Colonic mucosa (tissue), 4 donors: ENCODE results near the gene OTULINL. TPM values are rescaled to one million over a fixed set of nuclear protein-coding genes. Genes with fewer than 3 reads are reported as not detected.
A peak's percentile ranks its signal among the peaks of the same experiment; 100 is the strongest.

Source experiments
- DNase-seq: peaks from one replicate; pipeline ENCODE4 v3.0.0-alpha.2; 2020
- H3K27ac ChIP-seq: fragments of 200-600 bp; one replicate; pipeline ENCODE4 v1.8.0; 2021
- H3K27me3 ChIP-seq: fragments of 200-600 bp; one replicate; pipeline ENCODE4 v1.8.0; 2021
- H3K36me3 ChIP-seq: fragments of 200-600 bp; one replicate; pipeline ENCODE4 v1.8.0; 2021
- H3K4me1 ChIP-seq: fragments of 200-600 bp; one replicate; pipeline ENCODE4 v1.8.0; 2021; ENCODE audit warnings: mild to moderate bottlenecking
- H3K4me3 ChIP-seq: fragments of 200-600 bp; one replicate; pipeline ENCODE4 v1.8.0; 2021
- H3K9ac ChIP-seq, 2 donors: one replicate each; pipeline ENCODE4 v1.7.0; 2013; ENCODE audit warnings: control low read depth in 2 of 2, low read depth in 2 of 2, low read length in 2 of 2
- H3K9me3 ChIP-seq: fragments of 200-600 bp; one replicate; pipeline ENCODE4 v1.8.0; 2021
- intact Hi-C: fragments of 100-400 bp; cut with DNase I; formaldehyde crosslinking; loops from one replicate; pipeline ENCODE4 v1.14.1; 2022
- total RNA-seq, 2 donors: library from RNA; stranded (reverse); fragmentation: NEBNext Ultra II Directional in 1 of 2; extraction: Animal tissue kit (Norgen Biotek cat#: 25700) in 1 of 2; gene quantifications; one replicate each; pipeline ENCODE4 v1.2.1, GENCODE V29; 2021
- TF ChIP-seq, protein P1 (sequence below): fragments of 200-600 bp; IDR thresholded peaks from one replicate; pipeline ENCODE4 v1.8.0; 2022; ENCODE audit warnings: antibody characterized with exemption, mild to moderate bottlenecking
- donor health status: healthy.
- donor health status: DM: no; HTN: no; CAD: no.
- donor health status: DM: no; HTN: no; CAD: no.

Gene OTULINL
- total RNA-seq, 2 donors from 2014 or later: 58.5 to 60.1 TPM

DNA sequence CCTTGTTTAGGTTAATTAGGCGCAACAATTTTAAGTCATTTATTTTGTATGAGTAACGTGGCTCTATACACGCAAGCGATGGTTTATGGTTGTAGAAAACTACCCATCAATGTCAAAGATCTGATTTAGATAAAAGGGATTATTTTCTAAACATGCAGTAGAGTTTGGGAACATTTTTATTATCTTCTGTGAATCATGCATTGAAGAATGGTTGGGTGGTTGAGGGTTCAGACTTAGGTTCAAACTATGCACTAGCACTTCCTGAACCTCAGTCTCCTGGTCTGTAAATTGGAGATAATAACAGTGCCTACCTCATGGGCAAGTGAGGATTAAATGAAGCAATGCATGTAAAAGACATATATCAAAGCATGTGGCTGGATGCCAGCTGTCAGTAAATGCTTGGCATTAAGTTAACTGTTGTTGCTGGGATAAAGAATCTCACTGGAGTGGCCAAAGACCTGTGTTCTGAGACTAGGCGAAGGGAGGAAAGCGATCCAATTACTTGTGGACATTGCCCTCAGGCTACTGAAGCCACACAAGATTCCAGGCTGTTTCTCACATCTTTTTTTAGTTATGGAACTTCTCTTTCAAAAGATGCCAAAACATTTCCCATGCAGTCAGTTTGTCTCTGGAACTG, 1.1 kb upstream of the OTULINL start:
- Histone ChIP-seq H3K27me3 (no peaks in the 10 kb centered on the region), H3K36me3 (no peaks in the 10 kb centered on the region), H3K27ac (peak overlapping the region; percentile 62), H3K9ac (peak overlapping the region in 1 of 2 donors; percentile 62), H3K4me3 (peak overlapping the region; percentile 74), H3K4me1 (no peaks in the 10 kb centered on the region), H3K9me3 (no peaks in the 10 kb centered on the region)
- TF ChIP-seq, protein P1, sequence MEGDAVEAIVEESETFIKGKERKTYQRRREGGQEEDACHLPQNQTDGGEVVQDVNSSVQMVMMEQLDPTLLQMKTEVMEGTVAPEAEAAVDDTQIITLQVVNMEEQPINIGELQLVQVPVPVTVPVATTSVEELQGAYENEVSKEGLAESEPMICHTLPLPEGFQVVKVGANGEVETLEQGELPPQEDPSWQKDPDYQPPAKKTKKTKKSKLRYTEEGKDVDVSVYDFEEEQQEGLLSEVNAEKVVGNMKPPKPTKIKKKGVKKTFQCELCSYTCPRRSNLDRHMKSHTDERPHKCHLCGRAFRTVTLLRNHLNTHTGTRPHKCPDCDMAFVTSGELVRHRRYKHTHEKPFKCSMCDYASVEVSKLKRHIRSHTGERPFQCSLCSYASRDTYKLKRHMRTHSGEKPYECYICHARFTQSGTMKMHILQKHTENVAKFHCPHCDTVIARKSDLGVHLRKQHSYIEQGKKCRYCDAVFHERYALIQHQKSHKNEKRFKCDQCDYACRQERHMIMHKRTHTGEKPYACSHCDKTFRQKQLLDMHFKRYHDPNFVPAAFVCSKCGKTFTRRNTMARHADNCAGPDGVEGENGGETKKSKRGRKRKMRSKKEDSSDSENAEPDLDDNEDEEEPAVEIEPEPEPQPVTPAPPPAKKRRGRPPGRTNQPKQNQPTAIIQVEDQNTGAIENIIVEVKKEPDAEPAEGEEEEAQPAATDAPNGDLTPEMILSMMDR: no peak
- DNase-seq: peak; percentile 68
- intact Hi-C loops: no loop called here

DNA sequence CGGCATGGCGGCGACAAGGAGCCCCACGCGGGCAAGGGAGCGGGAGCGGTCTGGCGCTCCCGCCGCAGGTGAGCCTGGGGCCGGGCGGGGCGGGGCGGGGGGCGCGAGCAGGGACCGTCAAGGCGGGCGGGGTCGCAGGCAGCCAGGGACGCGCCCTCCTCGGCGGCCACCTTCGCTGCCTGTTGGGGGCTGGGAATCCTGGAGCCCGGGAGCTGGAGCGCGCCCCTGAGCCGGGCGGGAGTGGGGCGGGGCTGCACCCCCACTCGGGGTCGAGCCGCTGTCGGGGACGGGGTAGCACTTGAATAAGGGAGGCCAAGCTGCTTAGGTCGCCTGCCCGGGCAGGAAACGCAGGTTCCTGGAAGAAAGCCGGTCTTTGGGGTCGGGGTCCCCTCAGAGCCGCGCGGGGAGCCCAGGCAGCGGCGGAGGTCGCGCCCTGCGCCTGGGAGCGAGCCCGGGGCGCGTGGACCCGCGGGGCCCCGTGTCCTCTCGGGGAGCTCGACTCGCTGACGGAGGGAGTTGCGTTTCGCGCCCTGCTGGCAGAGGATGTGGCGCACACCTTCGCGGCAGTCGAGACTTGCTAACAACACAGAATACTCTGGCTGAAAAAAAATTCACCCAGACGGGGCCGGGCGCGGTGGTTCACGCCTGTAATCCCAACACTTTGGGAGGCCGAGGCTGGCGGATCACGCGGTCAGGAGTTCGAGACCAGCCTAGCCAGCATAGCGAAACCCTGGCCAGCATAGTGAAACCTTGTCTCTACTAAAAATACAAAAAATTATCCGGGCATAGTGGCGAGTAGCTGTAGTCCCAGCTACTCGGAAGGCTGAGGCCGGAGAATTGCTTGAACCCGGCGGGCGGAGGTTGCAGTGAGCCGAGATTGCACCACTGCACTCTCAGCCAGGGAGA, 552 bp downstream of the OTULINL start:
- Histone ChIP-seq H3K36me3 (no peaks in the 10 kb centered on the region), H3K27ac (peak overlapping the region; percentile 62), H3K9ac (peak overlapping the region; percentile 75 to 87), H3K4me1 (no peaks in the 10 kb centered on the region), H3K27me3 (no peaks in the 10 kb centered on the region), H3K9me3 (no peaks in the 10 kb centered on the region), H3K4me3 (peak overlapping the region; percentile 74)
- TF ChIP-seq, protein P1: no peak
- intact Hi-C loops: no loop called here
- DNase-seq: peak; percentile 75

DNA sequence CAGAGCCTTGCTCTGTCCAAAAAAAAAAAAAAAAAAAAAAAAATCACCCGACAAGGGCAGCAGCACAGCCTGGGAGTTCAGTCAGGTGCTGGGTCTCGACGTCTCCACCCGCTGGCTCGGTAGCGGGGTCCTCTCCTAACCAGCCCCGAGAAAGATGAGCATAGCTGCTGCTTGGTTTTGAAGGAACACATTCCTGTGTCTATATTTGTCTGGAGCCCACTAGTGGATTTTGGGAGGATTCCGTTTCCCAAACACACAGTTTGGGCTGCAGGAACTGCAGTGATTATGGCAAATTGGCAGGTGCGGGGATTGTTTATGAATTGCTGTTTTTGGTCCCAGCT, 1.2 kb downstream of the OTULINL start:
- no peaks in the 10 kb centered on the region for H3K36me3 ChIP-seq
- no peaks in the 10 kb centered on the region for H3K9me3 ChIP-seq
- peak overlapping the region in 1 of 2 donors; percentile 54 for H3K9ac ChIP-seq
- no peaks in the 10 kb centered on the region for H3K4me1 ChIP-seq
- H3K27me3 ChIP-seq: no peaks in the 10 kb centered on the region
- DNase-seq: no peak
- peak overlapping the region; percentile 62 for H3K27ac ChIP-seq
- peak overlapping the region; percentile 74 for H3K4me3 ChIP-seq
- intact Hi-C loops: no loop called here
- TF ChIP-seq, protein P1: no peak

DNA sequence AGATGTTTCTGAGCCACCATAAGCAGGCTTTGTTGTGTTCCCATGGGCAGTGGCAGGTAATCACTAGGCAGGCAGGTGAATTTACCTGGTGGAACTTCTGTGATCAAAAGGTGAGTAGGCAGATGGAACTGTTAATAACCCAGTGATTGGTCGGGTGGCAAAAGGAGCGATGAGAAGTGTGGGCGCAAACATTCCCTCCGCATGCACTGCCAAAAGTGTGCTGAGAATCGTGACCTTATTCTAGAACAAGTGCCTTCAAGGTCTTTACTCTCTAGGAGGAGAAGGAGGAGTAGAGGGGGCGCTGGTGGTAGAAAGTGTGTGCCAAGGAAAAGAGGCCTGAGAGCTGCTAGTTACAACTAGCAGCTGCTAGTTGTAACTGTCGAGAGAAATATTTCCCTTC, 3.3 kb downstream of the OTULINL start:
- no peak overlapping the region for H3K9ac ChIP-seq
- no peaks in the 10 kb centered on the region for H3K36me3 ChIP-seq
- H3K9me3 ChIP-seq: no peaks in the 10 kb centered on the region
- TF ChIP-seq, protein P1: no peak
- H3K4me1 ChIP-seq: no peaks in the 10 kb centered on the region
- intact Hi-C loops: no loop called here
- H3K4me3 ChIP-seq: no peak overlapping the region
- no peaks in the 10 kb centered on the region for H3K27me3 ChIP-seq
- no peak overlapping the region for H3K27ac ChIP-seq
- no peak for DNase-seq

DNA sequence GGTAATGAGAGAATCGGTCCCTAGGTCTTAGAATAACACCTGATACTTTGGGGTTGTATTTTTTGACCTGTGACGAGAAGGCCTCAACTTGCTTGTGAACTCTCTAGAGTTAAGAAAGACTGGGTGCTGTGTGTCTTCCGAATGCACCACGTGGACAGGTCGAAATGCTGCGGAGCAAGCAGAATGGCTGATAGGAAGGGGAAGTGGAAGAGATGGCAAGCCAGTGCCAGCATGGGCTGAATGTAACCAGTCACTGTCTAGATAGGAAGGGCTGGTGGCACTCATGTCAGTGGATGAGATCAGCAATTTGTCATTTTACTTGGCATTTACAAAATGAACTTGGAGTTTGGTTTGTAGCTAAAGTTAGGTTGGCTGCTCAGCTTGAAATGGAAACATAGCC, 5.6 kb downstream of the OTULINL start:
- TF ChIP-seq, protein P1: no peak
- no peak for DNase-seq
- Histone ChIP-seq H3K27ac (no peak overlapping the region), H3K27me3 (no peaks in the 10 kb centered on the region), H3K9me3 (no peaks in the 10 kb centered on the region), H3K4me3 (no peak overlapping the region), H3K4me1 (peaks cover 5% of the 10 kb centered on the region), H3K36me3 (no peaks in the 10 kb centered on the region), H3K9ac (no peak overlapping the region)
- intact Hi-C loops: no loop called here
